ENCODE measurements around the gene TSHZ2. TPM values are rescaled to one million over a fixed set of nuclear protein-coding genes. Genes with fewer than 3 reads are reported as not detected.

TSHZ2 gene
- 51.9 TPM for total RNA-seq

- Histone ChIP-seq H3K36me3 (no peaks in the 10 kb centered on the region), H3K4me3 (peak within 1 kb of the TSS; percentile 44 to 46), H3K9me3 (no peaks in the 10 kb centered on the region), H3K27ac (peak within 1 kb of the TSS; percentile 34 to 70), H3K4me1 (no peaks in the 10 kb centered on the region), H3K27me3 (no peaks in the 10 kb centered on the region)
- intact Hi-C loops (cut with DNase I) = no loop called here
- DNase-seq (ENCODE audit: low spot score in 2 of 2) = no peak
- no peak for TF ChIP-seq CTCF (IDR thresholded peaks at IDR 0.05)
Observed at GRCh38 chr20:52972190-52972937, at the start of gene TSHZ2. Gene TSHZ2, plus strand, starts transcription at chr20:52972358. Its CDS starts 936 bp downstream, at chr20:52973294.

GRCh38 chr20:52922436-52922835 lies 49.7 kb upstream of the TSHZ2 start:
- DNase-seq (ENCODE audit: low spot score in 2 of 2) = no peak
- intact Hi-C loops (cut with DNase I) = no loop called here
- H3K27ac ChIP-seq = no peak overlapping the region
- H3K27me3 ChIP-seq = no peaks in the 10 kb centered on the region
- no peaks in the 10 kb centered on the region for H3K36me3 ChIP-seq
- no peak overlapping the region for H3K4me3 ChIP-seq
- no peak for TF ChIP-seq CTCF (IDR thresholded peaks at IDR 0.05)
- H3K4me1 ChIP-seq = no peaks in the 10 kb centered on the region
- H3K9me3 ChIP-seq = no peaks in the 10 kb centered on the region

GRCh38 chr20:52923123-52923937 lies 48.8 kb upstream of the TSHZ2 start:
- H3K27me3 ChIP-seq = no peaks in the 10 kb centered on the region
- no peaks in the 10 kb centered on the region for H3K9me3 ChIP-seq
- no peaks in the 10 kb centered on the region for H3K36me3 ChIP-seq
- no peak overlapping the region for H3K27ac ChIP-seq
- H3K4me1 ChIP-seq = no peaks in the 10 kb centered on the region
- no peak for DNase-seq (ENCODE audit: low spot score in 2 of 2)
- no peak overlapping the region for H3K4me3 ChIP-seq
- no peak for TF ChIP-seq CTCF (IDR thresholded peaks at IDR 0.05)
- intact Hi-C loops (cut with DNase I) = no loop called here

- TF ChIP-seq CTCF (IDR thresholded peaks at IDR 0.05) = no peak
- no peak overlapping the region for H3K4me3 ChIP-seq
- no peaks in the 10 kb centered on the region for H3K9me3 ChIP-seq
- H3K4me1 ChIP-seq = no peaks in the 10 kb centered on the region
- no peak overlapping the region for H3K27ac ChIP-seq
- H3K36me3 ChIP-seq = no peaks in the 10 kb centered on the region
- no peaks in the 10 kb centered on the region for H3K27me3 ChIP-seq
- intact Hi-C loops (cut with DNase I) = no loop called here
- DNase-seq (ENCODE audit: low spot score in 2 of 2) = no peak
Observed at GRCh38 chr20:52924411-52925271, 47.5 kb upstream of the TSHZ2 start.

- no peaks in the 10 kb centered on the region for H3K9me3 ChIP-seq
- intact Hi-C loops (cut with DNase I) = no loop called here
- no peak overlapping the region for H3K4me3 ChIP-seq
- H3K27ac ChIP-seq = no peak overlapping the region
- no peaks in the 10 kb centered on the region for H3K36me3 ChIP-seq
- TF ChIP-seq CTCF (IDR thresholded peaks at IDR 0.05) = no peak
- no peaks in the 10 kb centered on the region for H3K27me3 ChIP-seq
- no peak for DNase-seq (ENCODE audit: low spot score in 2 of 2)
- no peaks in the 10 kb centered on the region for H3K4me1 ChIP-seq
Observed at GRCh38 chr20:52926505-52926904, 45.7 kb upstream of the TSHZ2 start.

All from ascending aorta (tissue), 2 donors.